HEK293 (cell line): ENCODE results near the gene ALOX12B.

Experiments
- BCL11B ChIP-seq: fragments of 450-650 bp; formaldehyde crosslinking; IDR thresholded peaks from 2 replicates; pipeline ENCODE4 v1.5.1; 2016; ENCODE audit warnings: low read depth, missing biosample characterization, missing genetic modification characterization
- ELK4 ChIP-seq: IDR thresholded peaks from 2 replicates; pipeline ENCODE4 v1.6.1; 2011; ENCODE audit warnings: mild to moderate bottlenecking, low read depth, low read length, borderline replicate concordance
- HOXD13 ChIP-seq: sonication (generic); formaldehyde crosslinking; IDR thresholded peaks from 2 replicates; pipeline ENCODE4 v1.8.0; 2022; ENCODE audit warnings: missing genetic modification reagents, borderline replicate concordance
- IKZF3 ChIP-seq: fragments of 450-650 bp; IDR thresholded peaks from 2 replicates; pipeline ENCODE4 v1.5.0; 2018; ENCODE audit warnings: missing biosample characterization, mild to moderate bottlenecking, missing genetic modification characterization, moderate library complexity
- MEIS1 ChIP-seq: sonication (generic); formaldehyde crosslinking; IDR thresholded peaks from 2 replicates; pipeline ENCODE4 v1.8.1; 2022; ENCODE audit warnings: missing genetic modification reagents, mild to moderate bottlenecking, borderline replicate concordance
- MYNN ChIP-seq: fragments of 450-650 bp; formaldehyde crosslinking; IDR thresholded peaks from 2 replicates; pipeline ENCODE4 v1.5.1; 2016; ENCODE audit warnings: missing biosample characterization, missing genetic modification characterization, borderline replicate concordance
- PRDM10 ChIP-seq: fragments of 450-650 bp; formaldehyde crosslinking; IDR thresholded peaks from 2 replicates; pipeline ENCODE4 v1.5.1; 2016; ENCODE audit warnings: missing biosample characterization, missing genetic modification characterization
- WT1 ChIP-seq: fragments of 450-650 bp; formaldehyde crosslinking; IDR thresholded peaks from 2 replicates; pipeline ENCODE4 v1.5.1; 2016; ENCODE audit warnings: missing biosample characterization, missing genetic modification characterization
- ZBTB11 ChIP-seq: fragments of 450-650 bp; formaldehyde crosslinking; conservative IDR thresholded peaks from 2 replicates; pipeline ENCODE4 v1.5.1; 2016; ENCODE audit warnings: low read depth, missing biosample characterization, missing genetic modification characterization
- ZBTB20 ChIP-seq: fragments of 450-650 bp; formaldehyde crosslinking; IDR thresholded peaks from 2 replicates; pipeline ENCODE4 v1.5.1; 2016; ENCODE audit warnings: missing biosample characterization, missing genetic modification characterization
- ZBTB48 ChIP-seq: fragments of 450-650 bp; formaldehyde crosslinking; IDR thresholded peaks from 2 replicates; pipeline ENCODE4 v1.5.1; 2016; ENCODE audit warnings: missing biosample characterization, missing genetic modification characterization
- ZBTB8A ChIP-seq: fragments of 450-650 bp; formaldehyde crosslinking; IDR thresholded peaks from 2 replicates; pipeline ENCODE4 v1.5.1; 2016; ENCODE audit warnings: missing biosample characterization, missing genetic modification characterization
- ZIC2 ChIP-seq: fragments of 450-650 bp; formaldehyde crosslinking; IDR thresholded peaks from 2 replicates; pipeline ENCODE4 v1.5.1; 2016; ENCODE audit warnings: missing biosample characterization, missing genetic modification characterization
- ZNF132 ChIP-seq: fragments of 450-650 bp; formaldehyde crosslinking; IDR thresholded peaks from 2 replicates; pipeline ENCODE4 v1.5.1; 2017; ENCODE audit warnings: missing biosample characterization, missing genetic modification characterization, borderline replicate concordance
- ZNF146 ChIP-seq: fragments of 450-650 bp; formaldehyde crosslinking; IDR thresholded peaks from 2 replicates; pipeline ENCODE4 v1.5.1; 2016; ENCODE audit warnings: missing biosample characterization, missing genetic modification characterization
- ZNF169 ChIP-seq: fragments of 450-650 bp; formaldehyde crosslinking; IDR thresholded peaks from 2 replicates; pipeline ENCODE4 v1.5.1; 2016; ENCODE audit warnings: missing biosample characterization, missing genetic modification characterization
- ZNF174 ChIP-seq: fragments of 450-650 bp; formaldehyde crosslinking; IDR thresholded peaks from 2 replicates; pipeline ENCODE4 v1.5.0; 2017; ENCODE audit warnings: missing biosample characterization, mild to moderate bottlenecking, missing genetic modification characterization
- ZNF274 ChIP-seq, 2 experiments: fragments of 200-500 bp in 1 of 2; fragments of 450-650 bp in 1 of 2; sonication (Bioruptor generic) in 1 of 2; formaldehyde crosslinking in 1 of 2; IDR thresholded peaks; 2 replicates each; pipeline versions ENCODE4 v1.5.1 to v1.6.1; 2014 to 2016; ENCODE audit warnings: borderline replicate concordance in 1 of 2, inconsistent platforms in 1 of 2, low read length in 1 of 2, missing biosample characterization in 1 of 2, missing genetic modification characterization in 1 of 2
- ZNF292 ChIP-seq: fragments of 450-650 bp; formaldehyde crosslinking; IDR thresholded peaks from 2 replicates; pipeline ENCODE4 v1.5.1; 2016; ENCODE audit warnings: low read depth, missing biosample characterization, missing genetic modification characterization, borderline replicate concordance
- ZNF302 ChIP-seq: fragments of 450-650 bp; formaldehyde crosslinking; IDR thresholded peaks from 2 replicates; pipeline ENCODE4 v1.5.1; 2016; ENCODE audit warnings: missing biosample characterization, missing genetic modification characterization, low read depth
- ZNF341 ChIP-seq: fragments of 450-650 bp; formaldehyde crosslinking; IDR thresholded peaks from 2 replicates; pipeline ENCODE4; 2016; ENCODE audit warnings: low read depth, missing biosample characterization, missing genetic modification characterization
- ZNF366 ChIP-seq: fragments of 450-650 bp; formaldehyde crosslinking; conservative IDR thresholded peaks from 2 replicates; pipeline ENCODE4 v1.5.1; 2016; ENCODE audit warnings: missing biosample characterization, missing genetic modification characterization
- ZNF394 ChIP-seq: fragments of 450-650 bp; formaldehyde crosslinking; IDR thresholded peaks from 2 replicates; pipeline ENCODE4 v1.5.1; 2016; ENCODE audit warnings: missing biosample characterization, missing genetic modification characterization, mild to moderate bottlenecking, moderate library complexity, borderline replicate concordance
- ZNF426 ChIP-seq: fragments of 450-650 bp; formaldehyde crosslinking; IDR thresholded peaks from 2 replicates; pipeline ENCODE4 v1.5.1; 2017; ENCODE audit warnings: missing biosample characterization, missing genetic modification characterization, mild to moderate bottlenecking, inconsistent platforms, moderate library complexity
- ZNF48 ChIP-seq: fragments of 450-650 bp; formaldehyde crosslinking; IDR thresholded peaks from 2 replicates; pipeline ENCODE4 v1.5.1; 2016; ENCODE audit warnings: missing biosample characterization, missing genetic modification characterization
- ZNF513 ChIP-seq: fragments of 450-650 bp; IDR thresholded peaks from 2 replicates; pipeline ENCODE4 v1.5.1; 2018; ENCODE audit warnings: missing biosample characterization, missing genetic modification characterization
- ZNF514 ChIP-seq: fragments of 450-650 bp; formaldehyde crosslinking; IDR thresholded peaks from 2 replicates; pipeline ENCODE4 v1.5.1; 2016; ENCODE audit warnings: missing biosample characterization, missing genetic modification characterization
- ZNF544 ChIP-seq: fragments of 450-650 bp; formaldehyde crosslinking; IDR thresholded peaks from 2 replicates; pipeline ENCODE4 v1.5.0; 2017; ENCODE audit warnings: missing biosample characterization, missing genetic modification characterization
- ZNF621 ChIP-seq: fragments of 450-650 bp; formaldehyde crosslinking; IDR thresholded peaks from 2 replicates; pipeline ENCODE4 v1.5.1; 2017; ENCODE audit warnings: missing biosample characterization, missing genetic modification characterization
- ZNF76 ChIP-seq: fragments of 450-650 bp; formaldehyde crosslinking; IDR thresholded peaks from 2 replicates; pipeline ENCODE4; 2016; ENCODE audit warnings: low read depth, missing biosample characterization, missing genetic modification characterization, borderline replicate concordance
- ZNF792 ChIP-seq: fragments of 450-650 bp; formaldehyde crosslinking; IDR thresholded peaks from 2 replicates; pipeline ENCODE4 v1.5.1; 2016; ENCODE audit warnings: missing biosample characterization, missing genetic modification characterization

The ALOX12B gene

GRCh38 chr17:8121681-8122421 is 34.3 kb upstream of the ALOX12B start (continued):
- TF ChIP-seq MYNN (tag by site-specific recombination) = no peak
- peak; percentile 97 for TF ChIP-seq ZBTB8A (tag by site-specific recombination)
- no peak for TF ChIP-seq ZNF621 (tag by site-specific recombination)
- no peak for TF ChIP-seq ZNF146 (tag by site-specific recombination)
- no peak for TF ChIP-seq HOXD13 (CRISPR knock-in tag)
- no peak for TF ChIP-seq ZNF513
- TF ChIP-seq ZNF76 (tag by site-specific recombination) = peak; percentile 21; the same call in 1 of the 2 replicates
- TF ChIP-seq ZNF292 (tag by site-specific recombination) = no peak
- peak; percentile 81 for TF ChIP-seq ZBTB11
- peak; percentile 94 for TF ChIP-seq ZBTB20 (tag by site-specific recombination)
- no peak for TF ChIP-seq ZNF48 (tag by site-specific recombination)
- TF ChIP-seq ZNF394 (tag by site-specific recombination) = no peak
- no peak for TF ChIP-seq ZNF274 (IDR thresholded peaks at IDR 0.05; ENCODE audit: low read length)
- TF ChIP-seq ZNF274 (tag by site-specific recombination; IDR thresholded peaks at IDR 0.05; ENCODE audit: borderline replicate concordance) = no peak
- TF ChIP-seq MEIS1 = no peak
- peak; percentile 93 for TF ChIP-seq ZBTB48 (tag by site-specific recombination)
- TF ChIP-seq ZNF169 (tag by site-specific recombination) = no peak
- no peak for TF ChIP-seq ELK4
- no peak for TF ChIP-seq ZNF792
- no peak for TF ChIP-seq ZNF341 (tag by site-specific recombination)
- TF ChIP-seq WT1 (tag by site-specific recombination) = no peak; the same call in 1 of the 2 replicates
- TF ChIP-seq ZNF514 (tag by site-specific recombination) = no peak
- peak; percentile 67 for TF ChIP-seq IKZF3
- no peak for TF ChIP-seq ZNF132 (tag by site-specific recombination)
- no peak for TF ChIP-seq ZNF544 (tag by site-specific recombination)
- TF ChIP-seq ZNF174 (tag by site-specific recombination) = no peak
- TF ChIP-seq BCL11B (tag by site-specific recombination) = peak; percentile 67
- TF ChIP-seq ZNF366 (tag by site-specific recombination) = peak; percentile 79; the same call in 1 of the 2 replicates
- no peak for TF ChIP-seq ZNF426 (tag by site-specific recombination)
- TF ChIP-seq ZIC2 (tag by site-specific recombination) = peak; percentile 76
- TF ChIP-seq ZNF302 (tag by site-specific recombination) = no peak
- TF ChIP-seq PRDM10 (tag by site-specific recombination) = peak; percentile 95
